Neural cell (in vitro differentiated cells): ENCODE data around the gene SAT2. TPM values are rescaled to one million over a fixed set of nuclear protein-coding genes. Genes with fewer than 3 reads are reported as not detected.

Experiments
- H2AFZ ChIP-seq: fragments of 200-600, 300-800 bp; sonication (generic), shearing (Covaris generic); 2 replicates; pipeline ENCODE4 v1.6.0; 2014; ENCODE audit warnings: low read depth, mild to moderate bottlenecking, antibody characterized with exemption, low read length, moderate library complexity
- H3F3A ChIP-seq: fragments of 200-600 bp; shearing (Covaris generic); 2 replicates; pipeline ENCODE4 v1.6.1; 2016; ENCODE audit warnings: mild to moderate bottlenecking, moderate library complexity, mixed read lengths, antibody characterized with exemption, low read length; ENCODE audit not compliant: insufficient read depth, poor library complexity, severe bottlenecking
- H3K27ac ChIP-seq: fragments of 200-600, 300-800 bp; sonication (generic), shearing (Covaris generic); 2 replicates; pipeline ENCODE4 v1.5.1; 2014; ENCODE audit warnings: mild to moderate bottlenecking, low read length, moderate library complexity
- H3K27me3 ChIP-seq: fragments of 300-800, 200-600 bp; sonication (generic), shearing (Covaris generic); 2 replicates; pipeline ENCODE4 v1.6.0; 2014; ENCODE audit warnings: mild to moderate bottlenecking, low read depth, low read length, moderate library complexity; ENCODE audit not compliant: insufficient read depth
- H3K36me3 ChIP-seq: fragments of 300-800, 200-600 bp; sonication (generic), shearing (Covaris generic); 2 replicates; pipeline ENCODE4 v1.5.1; 2014; ENCODE audit warnings: mild to moderate bottlenecking, antibody characterized with exemption, low read length, moderate library complexity; ENCODE audit not compliant: insufficient read depth
- H3K4me2 ChIP-seq: fragments of 300-800, 200-600 bp; sonication (generic), shearing (Covaris generic); 2 replicates; pipeline ENCODE4 v1.6.0; 2014; ENCODE audit warnings: mild to moderate bottlenecking, low read length
- H3K4me3 ChIP-seq: fragments of 300-800, 200-600 bp; sonication (generic), shearing (Covaris generic); 2 replicates; pipeline ENCODE4 v1.5.1; 2014; ENCODE audit warnings: mild to moderate bottlenecking, low read length, moderate library complexity
- H3K79me2 ChIP-seq: fragments of 200-600 bp; shearing (Covaris generic); replicated peaks from 2 replicates; pipeline ENCODE4 v1.6.0; 2014; ENCODE audit warnings: mild to moderate bottlenecking, low read length, moderate library complexity; ENCODE audit not compliant: insufficient read depth
- H3K9ac ChIP-seq: fragments of 300-800, 200-600 bp; sonication (generic), shearing (Covaris generic); 2 replicates; pipeline ENCODE4 v1.6.1; 2016; ENCODE audit warnings: mild to moderate bottlenecking, low read length, mixed read lengths
- H3K9me2 ChIP-seq: fragments of 200-600 bp; shearing (Covaris generic); 2 replicates; pipeline ENCODE4 v1.6.1; 2016; ENCODE audit warnings: mild to moderate bottlenecking, low read length, mixed read lengths; ENCODE audit not compliant: insufficient read depth
- H3K9me3 ChIP-seq: fragments of 200-600, 300-800 bp; sonication (generic), shearing (Covaris generic); 2 replicates; pipeline ENCODE4 v1.6.1; 2016; ENCODE audit warnings: mild to moderate bottlenecking, mixed run types, low read length, moderate library complexity, mixed read lengths
- H4K20me1 ChIP-seq: fragments of 200-600 bp; shearing (Covaris generic); 2 replicates; pipeline ENCODE4 v1.6.1; 2016; ENCODE audit warnings: mild to moderate bottlenecking, mixed run types; ENCODE audit not compliant: insufficient read depth
- CTCF ChIP-seq: fragments of 450-650 bp; IDR thresholded peaks from 2 replicates; pipeline ENCODE4 v1.5.1; 2014; ENCODE audit warnings: antibody characterized with exemption, mild to moderate bottlenecking, moderate library complexity; ENCODE audit not compliant: poor library complexity, severe bottlenecking
- EP300 ChIP-seq: fragments of 450-650 bp; conservative IDR thresholded peaks from 2 replicates; pipeline ENCODE4 v1.6.1; 2014; ENCODE audit warnings: antibody characterized with exemption, mild to moderate bottlenecking, moderate library complexity; ENCODE audit not compliant: poor library complexity, severe bottlenecking
- EZH2 ChIP-seq: fragments of 200-600, 300-800 bp; shearing (Covaris generic), sonication (generic); IDR thresholded peaks from 2 replicates; pipeline ENCODE4 v1.6.1; 2014; ENCODE audit warnings: antibody characterized with exemption, low read length, borderline replicate concordance, mild to moderate bottlenecking; ENCODE audit not compliant: insufficient read depth, poor library complexity, severe bottlenecking
- MXI1 ChIP-seq: fragments of 450-650 bp; conservative IDR thresholded peaks from 2 replicates; pipeline ENCODE4 v1.6.1; 2014; ENCODE audit warnings: antibody characterized with exemption, mild to moderate bottlenecking; ENCODE audit not compliant: poor library complexity, severe bottlenecking
- POLR2AphosphoS5 ChIP-seq: IDR thresholded peaks from 2 replicates; pipeline ENCODE4 v1.6.1; 2012
- RAD21 ChIP-seq: fragments of 450-650 bp; conservative IDR thresholded peaks from 2 replicates; pipeline ENCODE4 v1.6.1; 2014; ENCODE audit warnings: antibody characterized with exemption, mild to moderate bottlenecking, moderate library complexity
- REST ChIP-seq: IDR thresholded peaks from 2 replicates; pipeline ENCODE4 v1.6.1; 2012; ENCODE audit warnings: borderline replicate concordance
- SMC3 ChIP-seq: fragments of 450-650 bp; conservative IDR thresholded peaks from 2 replicates; pipeline ENCODE4 v1.6.1; 2014; ENCODE audit warnings: antibody characterized with exemption, mild to moderate bottlenecking, moderate library complexity; ENCODE audit not compliant: poor library complexity
- TAF1 ChIP-seq: IDR thresholded peaks from 2 replicates; pipeline ENCODE4 v1.6.1; 2012; ENCODE audit warnings: low read depth
- polyA plus RNA-seq: library from polyadenylated mRNA; depleted of rRNA; stranded (reverse); fragments of >200 nt; gene quantifications from 2 replicates; pipeline ENCODE4 v1.2.3, GENCODE V29; 2014

Gene SAT2
- polyA plus RNA-seq, 1 donor from 2014 or later = 303 TPM

DNA sequence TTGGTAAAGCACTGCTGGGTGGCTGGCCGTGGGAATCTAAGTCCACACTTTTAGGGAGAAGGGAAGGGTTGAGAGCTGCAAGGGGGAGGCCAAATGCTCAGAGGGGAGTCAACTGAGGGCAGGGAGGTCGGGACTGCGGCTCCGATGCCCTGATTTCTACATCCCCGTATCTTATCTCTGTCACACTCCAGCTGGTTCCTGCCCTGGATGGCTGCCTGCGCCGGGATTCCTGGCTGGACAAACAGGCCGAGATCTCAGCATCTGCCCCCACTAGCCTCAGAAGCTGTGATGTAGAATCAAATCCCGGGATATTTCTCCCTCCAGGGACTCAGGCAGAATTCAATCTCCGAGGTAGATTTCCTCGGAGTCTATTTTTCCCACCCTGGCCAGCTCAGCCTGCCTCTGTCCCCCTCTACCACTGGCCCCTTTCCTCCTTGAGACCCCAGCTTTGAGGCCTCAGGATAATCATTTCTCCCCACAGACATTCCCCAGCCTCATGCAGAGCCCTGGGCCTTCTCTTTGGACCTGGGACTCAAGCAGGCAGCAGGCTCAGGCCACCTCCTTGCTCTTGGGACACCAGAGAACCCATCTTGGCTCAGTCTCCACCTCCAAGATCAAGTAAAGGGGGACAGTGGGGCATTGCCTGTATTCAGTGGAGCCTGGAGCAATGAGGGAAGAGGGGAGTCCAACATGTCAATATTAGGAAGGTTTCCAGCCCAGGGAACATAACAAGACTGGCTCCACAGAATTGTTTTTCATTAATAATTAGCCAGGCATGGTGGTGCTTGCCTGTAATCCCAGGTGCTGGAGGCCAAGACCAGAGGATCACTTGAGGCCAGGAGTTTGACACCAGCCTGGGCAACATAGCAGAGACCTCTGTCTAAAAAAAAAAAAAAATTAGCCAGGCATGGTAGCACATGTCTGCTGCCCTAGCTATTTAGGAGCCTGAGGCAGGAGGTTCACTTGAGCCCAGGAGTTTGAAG lies 4.1 kb upstream of the SAT2 start:
- Histone ChIP-seq H3K4me3 (no peak overlapping the region), H3K27ac (no peak overlapping the region), H3K4me2 (no peak overlapping the region), H3K9me2 (no peaks in the 10 kb centered on the region), H2AFZ (no peak overlapping the region), H3K27me3 (no peaks in the 10 kb centered on the region), H3F3A (no peaks in the 10 kb centered on the region), H3K9me3 (no peaks in the 10 kb centered on the region), H3K36me3 (no peaks in the 10 kb centered on the region), H3K9ac (no peak overlapping the region), H3K79me2 (peaks cover 5% of the 10 kb centered on the region), H4K20me1 (no peaks in the 10 kb centered on the region)
- TF ChIP-seq MXI1 (no peak), RAD21 (no peak), TAF1 (no peak), SMC3 (no peak), CTCF (no peak), EP300 (no peak), REST (no peak), POLR2AphosphoS5 (no peak), EZH2 (no peak)

- no peaks in the 10 kb centered on the region for H3K36me3 ChIP-seq
- no peaks in the 10 kb centered on the region for H3F3A ChIP-seq
- H3K9ac ChIP-seq = no peak within 1 kb of the TSS
- peaks cover 11% of the 10 kb centered on the region for H3K79me2 ChIP-seq
- H2AFZ ChIP-seq = no peak within 1 kb of the TSS
- no peaks in the 10 kb centered on the region for H4K20me1 ChIP-seq
- no peaks in the 10 kb centered on the region for H3K9me2 ChIP-seq
- TF ChIP-seq EP300 (no peak), POLR2AphosphoS5 (no peak), MXI1 (no peak), SMC3 (no peak), EZH2 (no peak), TAF1 (no peak), REST (no peak), RAD21 (no peak), CTCF (no peak)
- H3K27me3 ChIP-seq = no peaks in the 10 kb centered on the region
- H3K4me2 ChIP-seq = no peak within 1 kb of the TSS
- H3K4me3 ChIP-seq = no peak within 1 kb of the TSS
- no peak within 1 kb of the TSS for H3K27ac ChIP-seq
- no peaks in the 10 kb centered on the region for H3K9me3 ChIP-seq
Observed at GRCh38 chr17:7629939-7630571, 2.4 kb upstream of the SAT2 start, which contains the start of gene SHBG. Gene SHBG, plus strand, starts transcription at chr17:7630135. Its CDS starts 38 bp downstream, at chr17:7630173.
